Measurements from ENCODE around the gene HSDL1.

HSDL1 gene

DNA sequence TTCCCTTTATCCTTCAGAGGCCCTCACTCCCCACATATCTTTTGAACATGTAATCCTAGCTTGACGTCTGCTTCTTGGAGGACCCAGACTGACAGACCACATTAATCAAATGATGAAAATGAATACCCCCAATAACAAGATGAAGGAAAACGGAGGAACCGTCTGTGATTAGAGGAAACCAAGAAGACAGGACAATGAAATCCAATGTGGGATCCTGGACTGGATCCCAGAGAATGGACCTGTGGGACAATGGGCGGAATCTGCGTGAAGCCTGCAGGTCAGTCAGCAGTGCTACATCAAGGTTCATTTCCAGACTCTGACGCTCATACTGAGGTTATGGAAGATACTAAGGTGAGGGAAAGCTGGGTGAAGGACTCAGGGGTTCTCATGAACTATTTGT, 64.2 kb downstream of the HSDL1 start:
- DNase-seq = no peak

GRCh38 chr16:84080378-84080777, 64.6 kb downstream of the HSDL1 start:
- no peak for DNase-seq

- DNase-seq = no peak
These were observed 65.3 kb downstream of the HSDL1 start for GRCh38 chr16:84079664-84080063.

GRCh38 chr16:84075376-84075775, 69.6 kb downstream of the HSDL1 start:
- DNase-seq = no peak

DNA sequence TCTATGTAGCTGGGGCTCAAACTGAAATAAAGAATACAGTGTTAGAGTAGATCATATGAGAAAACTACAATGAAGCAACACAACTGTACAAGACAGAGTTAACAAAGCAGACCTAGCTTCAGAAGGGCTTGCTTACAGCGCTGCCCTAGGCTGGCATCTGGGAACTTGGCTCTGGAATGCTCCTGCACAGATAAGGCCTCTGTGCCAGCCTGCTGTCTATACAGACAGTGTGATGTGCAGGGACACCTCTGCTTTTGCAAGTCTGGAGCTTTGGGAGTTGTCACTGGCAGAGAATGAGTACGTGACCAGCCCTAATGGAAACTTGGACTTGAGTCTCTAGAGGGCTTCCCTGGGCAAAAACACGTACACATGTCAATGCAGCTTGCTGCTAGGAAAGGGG, 70.3 kb downstream of the HSDL1 start:
- no peak for DNase-seq
